HG02588 (cell line): ENCODE data around the gene CELF4.

Experiments
- ATAC-seq: cut with Tn5 transposase; IDR thresholded peaks from one replicate; pipeline ENCODE4 v1.9.1; 2021; ENCODE audit warnings: mild to moderate bottlenecking, moderate library complexity; ENCODE audit not compliant: unreplicated experiment

Gene CELF4

GRCh38 chr18:37447962-37448888, 117.4 kb downstream of the CELF4 start:
- ATAC-seq, result no peak

GRCh38 chr18:37445836-37446235, 119.8 kb downstream of the CELF4 start:
- ATAC-seq, result no peak

GRCh38 chr18:37445368-37445767, 120.2 kb downstream of the CELF4 start:
- no peak for ATAC-seq

GRCh38 chr18:37443325-37444055, 122.1 kb downstream of the CELF4 start:
- no peak for ATAC-seq

- no peak for ATAC-seq
Observed at GRCh38 chr18:37442477-37442876, 123.1 kb downstream of the CELF4 start.

- no peak for ATAC-seq
Observed at GRCh38 chr18:37441821-37442220, 123.8 kb downstream of the CELF4 start.

- ATAC-seq, result no peak
Observed at GRCh38 chr18:37440206-37440605, 125.4 kb downstream of the CELF4 start.

- ATAC-seq, result no peak
Observed at GRCh38 chr18:37438417-37439180, 127.0 kb downstream of the CELF4 start.

- ATAC-seq, result no peak
Observed at GRCh38 chr18:37435996-37436395, 129.6 kb downstream of the CELF4 start.

- ATAC-seq, result no peak
Observed at GRCh38 chr18:37435150-37435867, 130.3 kb downstream of the CELF4 start.

- no peak for ATAC-seq
Observed at GRCh38 chr18:37434161-37434860, 131.3 kb downstream of the CELF4 start.

GRCh38 chr18:37432436-37433195, 133.0 kb downstream of the CELF4 start:
- no peak for ATAC-seq

- ATAC-seq, result no peak
Observed at GRCh38 chr18:37430357-37431076, 135.1 kb downstream of the CELF4 start.

GRCh38 chr18:37429791-37430190, 135.8 kb downstream of the CELF4 start:
- ATAC-seq, result no peak

- no peak for ATAC-seq
Observed at GRCh38 chr18:37428288-37428974, 137.2 kb downstream of the CELF4 start.

GRCh38 chr18:37426586-37426985, 139.0 kb downstream of the CELF4 start:
- no peak for ATAC-seq

- no peak for ATAC-seq
Observed at GRCh38 chr18:37425222-37425621, 140.4 kb downstream of the CELF4 start.

GRCh38 chr18:37424507-37424906, 141.1 kb downstream of the CELF4 start:
- no peak for ATAC-seq
